HCEC 1CT (cell line): ENCODE results near the gene DDX46.
"Not testable (repeated sequence)": the region's sequence is repeated elsewhere in the genome, so short reads cannot be mapped to it uniquely, and the experiment has no call there.

Source experiments
- DNase-seq: peaks from one replicate; pipeline ENCODE4 v3.0.0-alpha.2; 2017

DDX46 gene

GRCh38 chr5:134784946-134785620, 26.5 kb downstream of the DDX46 start:
- no peak for DNase-seq

- no peak for DNase-seq
Observed at GRCh38 chr5:134787692-134788091, 29.1 kb downstream of the DDX46 start.

GRCh38 chr5:134791580-134791979, 33.0 kb downstream of the DDX46 start:
- DNase-seq: no peak

- DNase-seq: no peak
Observed at GRCh38 chr5:134792286-134792685, 33.7 kb downstream of the DDX46 start.

GRCh38 chr5:134793111-134793510, 34.5 kb downstream of the DDX46 start:
- no peak for DNase-seq

- DNase-seq: no peak
Observed at GRCh38 chr5:134794082-134794481, 35.5 kb downstream of the DDX46 start.

GRCh38 chr5:134794819-134795218, 36.2 kb downstream of the DDX46 start:
- DNase-seq: no peak

GRCh38 chr5:134798468-134798867, 39.9 kb downstream of the DDX46 start:
- no peak for DNase-seq

- DNase-seq: no peak
Observed at GRCh38 chr5:134803821-134804220, 45.2 kb downstream of the DDX46 start.

GRCh38 chr5:134813407-134813806, 54.8 kb downstream of the DDX46 start:
- DNase-seq: no peak

GRCh38 chr5:134813827-134814226, 55.2 kb downstream of the DDX46 start:
- no peak for DNase-seq

GRCh38 chr5:134817006-134817405, 58.4 kb downstream of the DDX46 start:
- DNase-seq: no peak

- DNase-seq: no peak
Observed at GRCh38 chr5:134818776-134819175, 60.2 kb downstream of the DDX46 start.

- no peak for DNase-seq
Observed at GRCh38 chr5:134819407-134819963, 60.9 kb downstream of the DDX46 start.

- no peak for DNase-seq
Observed at GRCh38 chr5:134821841-134822240, 63.3 kb downstream of the DDX46 start.

- no peak for DNase-seq
Observed at GRCh38 chr5:134824681-134825080, 66.1 kb downstream of the DDX46 start.

GRCh38 chr5:134825212-134825611, 66.6 kb downstream of the DDX46 start:
- DNase-seq: no peak

- peak; percentile 66 for DNase-seq
Observed at GRCh38 chr5:134833340-134834032, 74.9 kb downstream of the DDX46 start.

- no peak for DNase-seq
Observed at GRCh38 chr5:134835623-134836022, 77.0 kb downstream of the DDX46 start.

- DNase-seq: peak; percentile 29
Observed at GRCh38 chr5:134837530-134838181, 79.1 kb downstream of the DDX46 start.

GRCh38 chr5:134838361-134838760, 79.8 kb downstream of the DDX46 start:
- DNase-seq: not testable (repeated sequence)

- DNase-seq: no peak
Observed at GRCh38 chr5:134840811-134841210, 82.2 kb downstream of the DDX46 start.

- DNase-seq: no peak
Observed at GRCh38 chr5:134844252-134844651, 85.7 kb downstream of the DDX46 start.

- DNase-seq: peak; percentile 30
Observed at GRCh38 chr5:134845335-134845851, 86.8 kb downstream of the DDX46 start.
